ENCODE data around the gene CBX7.

The CBX7 gene

DNA sequence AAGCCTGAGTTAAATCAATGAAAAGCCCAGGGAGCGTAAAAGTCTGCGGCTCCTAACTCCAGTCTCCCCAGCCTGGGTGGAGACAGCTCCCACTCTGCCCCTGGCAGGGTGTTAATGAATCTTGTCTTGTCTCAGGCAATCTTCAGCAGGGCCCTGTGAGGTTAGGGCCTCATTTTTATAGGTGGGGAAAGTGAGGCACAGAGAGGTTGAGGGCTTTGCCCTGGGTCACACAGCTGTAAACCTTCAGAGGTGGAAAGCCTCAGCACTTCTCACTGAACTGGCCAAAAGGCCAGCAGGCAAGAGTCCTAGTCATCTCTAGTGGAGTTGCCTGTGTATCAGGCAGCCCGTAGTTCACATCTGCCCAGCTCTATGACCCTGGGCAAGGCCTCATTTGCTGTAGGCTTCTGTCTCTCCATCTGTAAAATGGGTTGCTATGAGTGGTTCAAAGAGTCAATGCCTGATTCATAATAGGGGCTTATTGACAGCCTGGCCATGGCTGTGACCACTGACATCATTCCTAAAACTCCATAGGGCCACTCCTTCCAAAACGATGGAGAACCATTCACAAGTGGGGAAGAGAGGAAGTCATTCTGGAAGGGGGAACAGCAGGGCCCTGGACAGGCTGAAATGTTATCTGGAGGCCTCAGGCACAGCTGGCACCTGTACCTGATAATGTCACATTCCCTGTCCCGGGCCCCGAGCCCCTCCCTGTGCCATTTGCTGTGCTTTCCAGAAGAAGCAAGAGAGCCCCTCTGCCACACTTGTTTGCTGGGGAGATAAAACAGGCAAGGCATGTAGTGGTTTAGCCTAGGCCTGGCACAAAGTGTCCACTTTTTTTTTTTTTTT is 6.0 kb downstream of the CBX7 start:
- TF ChIP-seq, protein P1, sequence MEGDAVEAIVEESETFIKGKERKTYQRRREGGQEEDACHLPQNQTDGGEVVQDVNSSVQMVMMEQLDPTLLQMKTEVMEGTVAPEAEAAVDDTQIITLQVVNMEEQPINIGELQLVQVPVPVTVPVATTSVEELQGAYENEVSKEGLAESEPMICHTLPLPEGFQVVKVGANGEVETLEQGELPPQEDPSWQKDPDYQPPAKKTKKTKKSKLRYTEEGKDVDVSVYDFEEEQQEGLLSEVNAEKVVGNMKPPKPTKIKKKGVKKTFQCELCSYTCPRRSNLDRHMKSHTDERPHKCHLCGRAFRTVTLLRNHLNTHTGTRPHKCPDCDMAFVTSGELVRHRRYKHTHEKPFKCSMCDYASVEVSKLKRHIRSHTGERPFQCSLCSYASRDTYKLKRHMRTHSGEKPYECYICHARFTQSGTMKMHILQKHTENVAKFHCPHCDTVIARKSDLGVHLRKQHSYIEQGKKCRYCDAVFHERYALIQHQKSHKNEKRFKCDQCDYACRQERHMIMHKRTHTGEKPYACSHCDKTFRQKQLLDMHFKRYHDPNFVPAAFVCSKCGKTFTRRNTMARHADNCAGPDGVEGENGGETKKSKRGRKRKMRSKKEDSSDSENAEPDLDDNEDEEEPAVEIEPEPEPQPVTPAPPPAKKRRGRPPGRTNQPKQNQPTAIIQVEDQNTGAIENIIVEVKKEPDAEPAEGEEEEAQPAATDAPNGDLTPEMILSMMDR (IDR thresholded peaks at IDR 0.05; ENCODE audit: control insufficient read depth, insufficient read depth, low read depth, low read length, missing control alignments), result no peak
- no peak overlapping the region; the same call in 1 of the 2 replicates for H3K4me3 ChIP-seq (ENCODE audit: control insufficient read depth, low read depth, low read length)
- no peak for DNase-seq (ENCODE audit: low read depth)

DNA sequence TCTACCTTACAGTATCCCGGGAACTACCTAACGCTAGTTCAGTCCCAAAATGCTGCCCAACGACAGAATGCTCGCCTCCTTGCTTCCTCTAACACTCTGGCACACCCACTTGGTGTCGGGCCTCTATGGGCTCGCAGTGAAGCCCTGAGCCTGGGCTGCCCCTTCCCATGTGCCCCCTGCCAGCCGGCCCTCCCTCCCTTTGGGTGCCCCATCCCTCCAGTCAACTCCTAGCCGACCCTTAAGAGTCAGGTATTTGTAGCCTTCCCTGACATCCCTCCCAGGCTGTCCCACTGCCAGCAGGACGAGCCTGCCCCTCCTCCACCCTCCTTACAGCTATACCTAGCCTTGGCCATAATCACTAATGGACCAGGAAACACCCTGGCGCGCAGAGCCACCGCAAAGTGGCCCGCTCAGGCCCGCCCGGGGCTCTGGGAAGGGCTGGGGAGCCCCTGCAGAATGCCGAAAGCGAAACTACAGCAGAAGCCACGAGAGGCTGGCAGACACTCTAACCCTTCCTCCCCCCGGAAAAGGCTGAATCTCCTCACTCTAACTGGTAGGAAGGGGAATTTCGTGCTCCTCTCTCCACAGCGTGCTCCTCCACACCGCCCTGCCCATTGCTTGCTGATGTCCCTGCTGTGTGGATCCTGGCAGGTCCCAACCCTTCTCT is 8.2 kb downstream of the CBX7 start:
- peak overlapping the region; percentile 88 for H3K4me3 ChIP-seq (ENCODE audit: control insufficient read depth, low read depth, low read length)
- DNase-seq (ENCODE audit: low read depth), result peak; percentile 14
- TF ChIP-seq, protein P1 (IDR thresholded peaks at IDR 0.05; ENCODE audit: control insufficient read depth, insufficient read depth, low read depth, low read length, missing control alignments), result no peak

DNA sequence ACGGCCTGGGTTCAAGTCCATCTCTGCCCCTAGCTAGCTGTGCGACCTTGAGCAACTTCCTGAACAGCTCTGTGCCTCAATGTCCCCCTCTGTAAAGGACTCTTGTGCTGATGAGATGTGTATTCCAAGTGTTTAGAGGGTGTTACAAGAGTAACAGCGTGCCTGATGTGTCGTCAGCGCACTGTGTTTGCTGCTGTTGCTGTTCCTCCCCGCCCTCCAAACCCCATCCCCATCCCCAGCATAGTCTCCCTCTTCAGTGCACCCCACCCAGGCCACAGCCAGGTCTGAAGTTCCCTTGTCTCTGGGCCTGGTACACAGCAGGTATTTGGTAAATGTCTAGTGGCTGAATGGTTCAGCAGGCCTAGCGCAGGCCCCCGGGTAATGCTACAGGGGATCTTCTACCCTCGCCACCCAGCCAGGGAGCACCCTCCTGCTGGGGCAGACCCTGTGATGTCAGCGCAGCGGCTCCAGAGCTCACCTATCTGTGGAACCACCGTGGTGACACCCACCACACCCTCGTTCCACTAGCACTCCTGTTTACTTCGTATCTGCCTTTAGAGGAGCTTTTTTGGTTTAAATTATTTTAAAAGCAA is 10.3 kb downstream of the CBX7 start:
- DNase-seq (ENCODE audit: low read depth), result no peak
- TF ChIP-seq, protein P1 (IDR thresholded peaks at IDR 0.05; ENCODE audit: control insufficient read depth, insufficient read depth, low read depth, low read length, missing control alignments), result no peak
- no peak overlapping the region for H3K4me3 ChIP-seq (ENCODE audit: control insufficient read depth, low read depth, low read length)

- TF ChIP-seq, protein P1 (IDR thresholded peaks at IDR 0.05; ENCODE audit: control insufficient read depth, insufficient read depth, low read depth, low read length, missing control alignments), result no peak
- H3K4me3 ChIP-seq (ENCODE audit: control insufficient read depth, low read depth, low read length), result no peak overlapping the region
- DNase-seq (ENCODE audit: low read depth), result no peak
Observed at GRCh38 chr22:39139933-39140332, 12.5 kb downstream of the CBX7 start.

DNA sequence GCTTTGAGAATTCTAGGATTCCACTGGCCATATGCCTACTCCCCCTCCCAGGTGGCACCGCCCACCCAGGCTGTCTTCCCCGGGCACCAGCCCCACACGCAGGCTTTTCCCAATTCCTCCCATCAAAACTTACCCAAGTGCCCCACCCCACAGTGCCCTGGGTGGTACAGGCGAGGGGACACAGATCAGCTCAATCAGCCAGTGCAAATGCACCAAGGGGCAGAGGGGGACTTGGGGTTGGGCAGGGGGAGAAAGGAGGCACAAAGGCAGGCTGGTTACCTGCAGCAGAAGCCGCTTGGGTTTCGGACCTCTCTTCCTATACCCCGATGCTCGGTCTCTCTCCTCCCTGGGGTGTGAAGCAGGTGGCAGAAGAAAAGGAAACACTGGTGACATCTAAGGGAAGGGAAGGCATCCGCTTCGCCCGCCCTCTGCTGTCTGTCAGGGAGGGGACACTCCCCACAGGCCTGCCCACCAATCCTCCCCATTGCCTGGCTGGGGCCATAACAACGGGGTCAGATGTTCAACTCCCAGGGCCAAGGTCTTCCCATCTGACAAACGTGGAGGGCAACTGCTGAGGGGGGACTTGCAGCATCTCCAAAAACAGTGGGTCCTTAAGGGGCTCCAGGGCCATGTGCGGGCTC is 14.0 kb downstream of the CBX7 start:
- DNase-seq (ENCODE audit: low read depth), result no peak
- no peak overlapping the region for H3K4me3 ChIP-seq (ENCODE audit: control insufficient read depth, low read depth, low read length)
- TF ChIP-seq, protein P1 (IDR thresholded peaks at IDR 0.05; ENCODE audit: control insufficient read depth, insufficient read depth, low read depth, low read length, missing control alignments), result no peak

- TF ChIP-seq, protein P1 (IDR thresholded peaks at IDR 0.05; ENCODE audit: control insufficient read depth, insufficient read depth, low read depth, low read length, missing control alignments), result no peak
- H3K4me3 ChIP-seq (ENCODE audit: control insufficient read depth, low read depth, low read length), result no peak overlapping the region
- no peak for DNase-seq (ENCODE audit: low read depth)
Observed at GRCh38 chr22:39136317-39136716, 16.2 kb downstream of the CBX7 start.
